ENCODE data around the gene CLRN1. TPM values are rescaled to one million over a fixed set of nuclear protein-coding genes. Genes with fewer than 3 reads are reported as not detected.

The CLRN1 gene
- total and polyA plus RNA-seq, 7 donors, result not detected

- no peaks in the 10 kb centered on the region for H3K4me1 ChIP-seq
- no peak for DNase-seq
- TF ChIP-seq POLR2AphosphoS5 (IDR thresholded peaks at IDR 0.05), result no peak
- TF ChIP-seq EP300 (IDR thresholded peaks at IDR 0.05), result no peak
- TF ChIP-seq CTCF (IDR thresholded peaks at IDR 0.05), result no peak
- TF ChIP-seq POLR2A (IDR thresholded peaks at IDR 0.05), result no peak
- H3K27me3 ChIP-seq, result no peaks in the 10 kb centered on the region
- WGBS, 2 donors, result 78 to 96% methylated on average over 3 of the region's 3 CpGs
- H3K36me3 ChIP-seq, result no peaks in the 10 kb centered on the region
- intact Hi-C loops (cut with DNase I), result no loop called here
- no peaks in the 10 kb centered on the region for H3K9me3 ChIP-seq
- no peak overlapping the region for H3K4me3 ChIP-seq
- no peak overlapping the region for H3K27ac ChIP-seq
These were observed 74.9 kb downstream of the CLRN1 start for GRCh38 chr3:150897592-150897991.

GRCh38 chr3:150890831-150891230 is 81.7 kb downstream of the CLRN1 start:
- H3K27ac ChIP-seq, result no peak overlapping the region
- WGBS, 2 donors, result 90% methylated on average over 9 of the region's 9 CpGs
- intact Hi-C loops (cut with DNase I), result no loop called here
- H3K4me3 ChIP-seq, result no peak overlapping the region
- no peaks in the 10 kb centered on the region for H3K27me3 ChIP-seq
- no peaks in the 10 kb centered on the region for H3K36me3 ChIP-seq
- H3K9me3 ChIP-seq, result no peaks in the 10 kb centered on the region
- TF ChIP-seq CTCF (IDR thresholded peaks at IDR 0.05) (no peak), EP300 (IDR thresholded peaks at IDR 0.05) (no peak), POLR2A (IDR thresholded peaks at IDR 0.05) (no peak), POLR2AphosphoS5 (IDR thresholded peaks at IDR 0.05) (no peak)
- no peak for DNase-seq
- H3K4me1 ChIP-seq, result no peaks in the 10 kb centered on the region

- Histone ChIP-seq H3K4me3 (no peak overlapping the region), H3K27me3 (no peaks in the 10 kb centered on the region), H3K9me3 (no peaks in the 10 kb centered on the region), H3K27ac (no peak overlapping the region), H3K36me3 (no peaks in the 10 kb centered on the region), H3K4me1 (no peaks in the 10 kb centered on the region)
- TF ChIP-seq CTCF (IDR thresholded peaks at IDR 0.05), result no peak
- no peak for TF ChIP-seq POLR2A (IDR thresholded peaks at IDR 0.05)
- TF ChIP-seq POLR2AphosphoS5 (IDR thresholded peaks at IDR 0.05), result no peak
- TF ChIP-seq EP300 (IDR thresholded peaks at IDR 0.05), result no peak
- no peak for DNase-seq
- WGBS, 2 donors, result 64 to 89% methylated on average over 3 of the region's 3 CpGs
- intact Hi-C loops (cut with DNase I), result no loop called here
These were observed 82.2 kb downstream of the CLRN1 start for GRCh38 chr3:150890295-150890694.

GRCh38 chr3:150889106-150889505 is 83.4 kb downstream of the CLRN1 start:
- Histone ChIP-seq H3K4me1 (no peaks in the 10 kb centered on the region), H3K4me3 (no peak overlapping the region), H3K36me3 (no peaks in the 10 kb centered on the region), H3K27me3 (no peaks in the 10 kb centered on the region), H3K27ac (no peak overlapping the region), H3K9me3 (no peaks in the 10 kb centered on the region)
- no peak for TF ChIP-seq POLR2A (IDR thresholded peaks at IDR 0.05)
- no peak for DNase-seq
- 80 to 86% methylated on average over 6 of the region's 6 CpGs for WGBS, 2 donors
- intact Hi-C loops (cut with DNase I), result no loop called here

GRCh38 chr3:150887031-150887430 is 85.5 kb downstream of the CLRN1 start:
- WGBS, 2 donors, result 96 to 98% methylated on average over 2 of the region's 2 CpGs
- Histone ChIP-seq H3K27me3 (no peaks in the 10 kb centered on the region), H3K4me3 (no peak overlapping the region), H3K4me1 (no peaks in the 10 kb centered on the region), H3K36me3 (no peaks in the 10 kb centered on the region), H3K9me3 (no peaks in the 10 kb centered on the region), H3K27ac (no peak overlapping the region)
- TF ChIP-seq POLR2AphosphoS5 (IDR thresholded peaks at IDR 0.05) (no peak), POLR2A (IDR thresholded peaks at IDR 0.05) (no peak), CTCF (IDR thresholded peaks at IDR 0.05) (no peak), EP300 (IDR thresholded peaks at IDR 0.05) (no peak)
- no peak for DNase-seq
- intact Hi-C loops (cut with DNase I), result no loop called here

Measured in sigmoid colon (tissue), 7 donors.